ENCODE data around the gene EMC10.

Gene EMC10

GRCh38 chr19:50478901-50479715 is 2.8 kb downstream of the EMC10 start:
- DNase-seq (ENCODE audit: low read depth, low spot score), result peak; percentile 86

GRCh38 chr19:50479761-50480251 is 3.5 kb downstream of the EMC10 start:
- DNase-seq (ENCODE audit: low read depth, low spot score), result no peak

GRCh38 chr19:50480281-50481111 is 4.2 kb downstream of the EMC10 start:
- no peak for DNase-seq (ENCODE audit: low read depth, low spot score)

GRCh38 chr19:50481351-50482149 is 5.2 kb downstream of the EMC10 start:
- no peak for DNase-seq (ENCODE audit: low read depth, low spot score)

- DNase-seq (ENCODE audit: low read depth, low spot score), result no peak
Observed at GRCh38 chr19:50482271-50482855, 6.1 kb downstream of the EMC10 start.

- no peak for DNase-seq (ENCODE audit: low read depth, low spot score)
Observed at GRCh38 chr19:50482916-50483315, 6.6 kb downstream of the EMC10 start.

- no peak for DNase-seq (ENCODE audit: low read depth, low spot score)
Observed at GRCh38 chr19:50485284-50485955, 9.1 kb downstream of the EMC10 start.

GRCh38 chr19:50486823-50487515 is 10.7 kb downstream of the EMC10 start:
- peak; percentile 96 for DNase-seq (ENCODE audit: low read depth, low spot score)

- no peak for DNase-seq (ENCODE audit: low read depth, low spot score)
Observed at GRCh38 chr19:50488389-50489194, 12.3 kb downstream of the EMC10 start.

GRCh38 chr19:50489461-50490011 is 13.2 kb downstream of the EMC10 start:
- DNase-seq (ENCODE audit: low read depth, low spot score), result no peak

- DNase-seq (ENCODE audit: low read depth, low spot score), result no peak
Observed at GRCh38 chr19:50490411-50490811, 14.1 kb downstream of the EMC10 start.

- DNase-seq (ENCODE audit: low read depth, low spot score), result no peak
Observed at GRCh38 chr19:50490991-50491472, 14.7 kb downstream of the EMC10 start.

- DNase-seq (ENCODE audit: low read depth, low spot score), result no peak
Observed at GRCh38 chr19:50492303-50493052, 16.2 kb downstream of the EMC10 start.

GRCh38 chr19:50493171-50493570 is 16.9 kb downstream of the EMC10 start:
- no peak for DNase-seq (ENCODE audit: low read depth, low spot score)

GRCh38 chr19:50494186-50495019 is 18.1 kb downstream of the EMC10 start:
- DNase-seq (ENCODE audit: low read depth, low spot score), result no peak

GRCh38 chr19:50495020-50495531 is 18.8 kb downstream of the EMC10 start:
- no peak for DNase-seq (ENCODE audit: low read depth, low spot score)

Data from ELF-1 (cell line).